GM19043 (cell line): Measurements from ENCODE around the gene CELF1.

ENCODE experiments used
- ATAC-seq: cut with Tn5 transposase; IDR thresholded peaks from one replicate; pipeline ENCODE4 v1.9.1; 2021; ENCODE audit warnings: low read depth; ENCODE audit not compliant: unreplicated experiment

The CELF1 gene

DNA sequence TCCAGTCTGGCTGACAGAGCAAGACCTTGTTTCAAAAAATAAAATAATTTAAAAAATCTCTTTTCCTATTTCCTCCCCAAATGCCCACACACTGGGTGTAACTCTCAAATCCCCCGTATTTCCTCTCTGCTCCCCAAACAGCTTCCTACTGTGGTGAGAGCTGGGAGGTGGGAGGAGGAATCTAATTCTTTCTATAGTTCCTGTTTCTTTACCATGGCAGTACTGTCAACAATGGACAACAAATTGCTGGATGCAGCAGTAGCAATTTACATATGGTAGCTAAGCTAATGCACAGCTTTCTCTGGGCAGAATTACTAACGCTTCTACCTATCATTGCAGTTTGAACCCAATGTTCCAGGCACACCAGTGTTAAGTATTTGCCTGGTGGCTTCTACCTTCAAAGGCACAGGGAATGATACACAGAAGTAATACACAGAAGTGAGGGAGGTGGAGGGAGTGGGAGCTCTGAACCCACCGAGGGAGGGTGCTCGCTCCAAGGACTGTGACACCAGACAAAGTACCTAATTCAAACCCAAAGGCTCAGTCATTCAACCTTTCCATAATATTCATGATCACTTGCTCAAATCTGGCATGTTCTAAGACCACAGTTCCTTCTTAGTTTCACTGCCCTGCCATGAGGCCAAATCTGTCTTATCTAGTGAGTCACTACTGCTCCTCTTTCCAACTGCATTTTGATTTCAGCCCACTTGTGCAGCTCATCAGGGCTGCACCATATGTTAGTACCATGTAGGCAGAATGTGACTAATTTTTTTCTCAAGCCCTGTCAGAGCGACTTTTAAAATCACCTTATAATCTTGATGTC lies 37.9 kb downstream of the CELF1 start:
- no peak for ATAC-seq

DNA sequence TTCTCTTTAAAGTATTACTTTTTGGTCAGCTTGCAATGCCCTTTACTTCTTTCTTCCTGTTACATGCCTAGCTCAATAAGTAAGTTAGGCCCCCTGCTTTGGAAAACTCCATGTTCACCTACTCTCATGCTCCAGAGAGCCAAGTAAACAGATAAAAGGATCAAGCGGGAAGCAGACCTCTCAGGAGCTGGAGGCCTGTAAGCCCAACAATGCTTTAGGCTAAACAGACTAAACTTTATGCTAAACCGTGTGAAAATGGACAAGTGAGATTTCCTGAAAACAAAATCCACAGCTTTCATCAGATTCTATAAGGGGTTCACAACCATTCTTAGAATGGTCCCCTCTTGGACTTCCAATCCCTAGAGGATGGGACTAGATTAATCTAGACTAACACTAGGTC lies 40.2 kb downstream of the CELF1 start:
- no peak for ATAC-seq

DNA sequence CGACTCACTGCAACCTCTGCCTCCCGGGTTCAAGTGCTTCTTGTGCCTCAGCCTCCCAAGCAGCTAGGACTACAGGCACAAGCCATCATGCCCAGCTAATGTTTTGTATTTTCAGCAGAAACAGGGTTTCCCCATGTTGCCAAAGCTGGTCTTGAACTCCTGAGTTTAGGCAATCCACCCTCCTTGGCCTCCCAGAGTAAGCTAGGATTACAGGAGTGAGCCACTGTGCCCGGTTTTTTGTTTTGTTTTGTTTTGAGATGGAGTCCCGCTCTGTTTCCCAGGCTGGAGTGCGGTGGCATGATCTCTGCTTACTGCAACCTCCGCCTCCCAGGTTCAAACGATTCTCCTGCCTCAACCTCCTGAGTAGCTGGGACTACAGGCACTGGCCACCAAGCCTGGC lies 41.0 kb downstream of the CELF1 start:
- no peak for ATAC-seq

DNA sequence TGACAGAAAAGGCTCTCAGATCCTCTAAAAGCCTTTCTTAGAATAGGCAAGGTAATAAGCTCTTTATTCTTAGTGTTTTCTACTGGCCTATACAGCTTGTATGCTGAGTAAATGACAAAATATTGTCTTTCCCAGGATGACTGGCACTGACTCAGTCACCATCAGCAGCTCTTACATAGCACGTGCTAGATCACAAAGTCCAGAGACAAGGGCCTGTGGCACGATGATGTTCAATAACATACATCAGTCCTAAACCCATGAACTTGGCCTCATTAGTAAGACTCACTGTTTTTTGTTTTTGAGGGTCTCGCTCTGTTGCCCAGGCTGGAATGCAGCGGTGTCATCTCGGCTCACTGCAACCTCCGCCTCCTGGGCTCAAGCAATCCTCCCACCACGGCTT lies 42.7 kb downstream of the CELF1 start:
- ATAC-seq: no peak

DNA sequence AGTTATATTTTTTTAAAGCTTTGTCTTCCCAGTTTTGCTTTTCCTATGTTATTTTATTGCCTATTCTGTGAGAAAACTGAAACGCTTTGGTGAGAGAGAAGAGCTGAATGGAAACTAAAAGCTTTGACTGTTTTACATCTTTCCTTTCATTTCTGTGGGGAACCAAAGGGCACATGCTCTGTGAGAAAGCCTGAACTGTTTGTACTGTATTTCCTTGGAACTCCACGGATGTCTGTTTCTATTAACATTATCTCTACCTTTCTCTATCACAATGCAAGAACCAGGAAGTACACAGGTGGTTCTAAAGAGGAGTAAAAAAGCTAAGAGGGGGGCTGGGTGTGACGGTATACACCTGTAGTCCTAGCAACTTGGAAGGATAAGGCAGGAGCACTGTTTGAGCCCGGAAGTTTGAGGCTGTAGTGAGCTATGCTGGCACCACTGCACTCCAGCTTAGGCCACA lies 43.8 kb downstream of the CELF1 start:
- no peak for ATAC-seq

DNA sequence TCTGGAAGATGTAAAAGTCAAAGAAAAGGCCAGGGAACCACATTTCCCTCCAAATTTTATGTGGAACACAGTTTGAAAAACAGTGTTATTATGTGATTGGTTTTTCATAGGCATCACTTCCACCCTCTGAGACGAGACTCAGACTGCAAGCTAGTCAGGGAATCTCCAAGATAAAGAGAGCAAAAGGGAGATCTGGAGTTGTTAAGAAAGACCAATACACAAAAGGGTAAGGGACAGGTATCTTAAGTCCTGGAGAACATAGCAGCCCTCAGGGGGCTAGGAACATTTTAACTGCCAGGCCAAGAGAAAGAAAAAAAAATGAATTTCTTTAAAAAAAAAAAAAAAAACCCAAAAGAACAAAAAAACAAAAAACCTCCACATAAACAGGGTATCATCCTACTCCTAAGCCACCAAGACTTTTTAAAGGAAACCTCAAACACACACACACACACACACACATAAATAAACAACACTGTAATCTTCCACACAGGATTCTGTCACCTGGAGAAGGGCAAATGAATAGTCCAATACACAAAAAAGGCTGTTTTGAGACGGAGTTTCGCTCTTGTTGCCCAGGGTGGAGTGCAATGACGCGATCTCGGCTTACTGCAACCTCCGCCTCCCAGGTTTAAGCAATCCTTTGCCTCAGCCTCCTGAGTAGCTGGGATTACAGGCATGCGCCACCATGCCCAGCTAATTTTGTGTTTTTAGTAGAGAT lies 44.5 kb downstream of the CELF1 start:
- ATAC-seq: no peak

DNA sequence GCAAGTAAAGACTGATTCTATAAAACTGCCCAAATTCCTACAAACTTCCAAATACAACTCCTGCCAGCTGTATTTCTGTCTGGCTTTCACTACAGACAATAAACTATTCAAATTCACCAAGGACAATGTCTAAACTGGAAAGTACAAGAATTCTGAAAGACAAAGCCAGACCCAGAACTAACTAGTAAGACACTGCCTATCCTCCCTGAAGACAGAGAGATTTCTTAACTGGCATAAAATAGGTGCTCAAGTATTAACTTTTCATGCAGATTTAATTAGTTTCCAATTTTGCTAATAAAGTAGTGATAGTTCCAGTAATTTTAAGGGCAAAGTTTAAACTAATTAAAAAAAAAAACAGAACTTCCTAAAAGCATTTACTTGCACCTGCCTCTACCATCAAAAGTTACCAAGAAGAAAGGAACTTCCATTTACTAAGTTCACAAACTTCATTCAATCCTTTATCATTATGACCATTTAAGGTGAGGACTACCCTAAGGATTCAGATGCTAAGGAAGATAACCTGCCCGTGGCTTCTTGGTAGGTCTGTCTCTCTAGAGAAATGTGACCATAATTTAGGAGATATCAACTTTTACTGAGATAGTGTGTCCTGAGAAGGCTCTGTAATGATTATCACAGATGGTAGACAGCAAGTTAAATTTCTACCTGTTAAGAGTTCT lies 45.2 kb downstream of the CELF1 start:
- no peak for ATAC-seq

DNA sequence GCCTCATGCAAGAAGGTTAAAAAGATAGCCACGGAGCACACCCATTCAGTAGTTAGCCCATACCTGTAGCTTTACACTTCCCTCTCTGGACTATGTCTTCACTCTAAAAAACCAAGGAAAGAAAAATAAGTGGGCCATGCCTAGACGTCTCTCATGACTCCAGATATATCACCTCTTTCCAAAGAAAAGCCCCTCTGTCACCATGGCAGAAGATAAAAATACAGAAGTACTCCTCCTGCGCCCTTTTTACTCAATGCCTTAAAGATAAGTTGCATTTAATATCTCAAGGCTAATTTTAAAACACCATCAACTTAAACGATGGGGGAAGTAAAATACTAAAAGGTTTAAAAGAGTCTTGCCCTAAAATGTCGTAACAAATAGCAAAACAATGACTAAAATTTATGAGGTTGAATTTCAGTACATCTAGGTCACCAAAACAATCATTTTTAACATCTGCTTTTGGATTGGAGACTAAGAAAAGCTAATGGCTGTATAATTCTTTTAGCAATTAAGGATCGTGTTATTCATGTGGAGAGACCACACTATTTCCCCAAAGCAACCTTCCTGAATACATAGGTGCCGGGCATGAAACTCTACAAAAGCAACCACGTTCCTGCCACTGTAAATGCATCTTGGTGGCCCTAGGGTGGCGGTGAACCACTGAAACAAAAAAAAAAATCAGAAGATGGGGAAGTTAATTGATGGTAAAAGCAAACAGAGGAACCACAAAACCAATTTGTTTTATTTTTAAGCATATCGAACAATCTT lies 46.0 kb downstream of the CELF1 start:
- ATAC-seq: no peak

DNA sequence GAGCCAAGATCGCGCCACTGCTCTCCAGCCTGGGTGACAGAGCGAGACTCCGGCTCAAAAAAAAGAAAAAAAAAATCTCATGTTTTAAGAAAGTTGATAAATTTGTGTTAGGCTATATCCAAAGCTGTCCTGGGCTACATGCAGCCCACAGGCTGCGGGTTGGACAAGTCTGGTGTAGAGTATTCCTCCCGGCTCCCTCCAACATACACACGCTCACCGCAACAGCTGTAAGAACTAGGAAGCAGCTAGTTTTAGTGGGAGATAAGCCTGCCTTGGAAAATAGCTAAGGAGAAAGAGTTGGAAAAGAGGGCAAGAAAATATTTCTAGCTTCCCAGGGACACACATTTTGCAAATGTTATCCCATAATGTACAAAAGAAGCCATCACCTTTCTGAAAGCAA lies 46.6 kb downstream of the CELF1 start:
- no peak for ATAC-seq

DNA sequence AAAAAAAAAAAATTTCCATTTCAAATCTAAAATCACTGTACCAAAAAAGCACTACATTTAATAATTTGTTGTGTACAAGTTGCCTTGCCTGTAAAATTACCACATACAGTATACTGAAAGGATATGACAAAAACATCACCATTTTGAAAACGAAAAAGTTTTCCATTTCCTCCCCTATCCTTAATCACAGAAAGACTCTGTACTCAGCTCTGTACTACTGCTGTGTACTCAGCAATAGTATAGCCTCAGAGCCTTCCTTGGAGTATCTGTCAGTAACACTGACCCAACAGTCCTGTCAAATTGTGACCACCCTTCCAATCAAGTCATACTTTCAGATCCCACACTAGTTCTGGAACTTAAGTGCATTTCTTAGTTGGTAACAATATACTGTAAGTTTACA lies 48.0 kb downstream of the CELF1 start:
- ATAC-seq: no peak

DNA sequence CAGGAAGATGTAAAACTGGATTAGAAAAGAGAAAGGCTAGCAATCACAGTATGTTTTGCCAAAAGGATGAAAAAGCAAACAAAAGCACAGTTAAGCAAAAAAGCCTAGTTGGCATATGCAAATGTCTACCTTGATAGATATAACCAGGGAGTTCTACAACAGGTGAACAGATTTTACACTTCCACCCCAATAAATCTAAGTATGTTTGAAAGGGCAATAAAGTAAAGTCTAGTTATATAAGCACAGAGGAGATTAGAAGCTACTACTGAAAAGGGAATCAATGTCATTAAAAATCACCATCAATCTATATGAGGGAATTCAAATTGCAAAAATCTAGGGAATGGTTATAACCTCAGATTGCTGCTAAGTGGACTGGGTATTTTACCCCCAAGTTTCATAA lies 49.7 kb downstream of the CELF1 start:
- no peak for ATAC-seq

DNA sequence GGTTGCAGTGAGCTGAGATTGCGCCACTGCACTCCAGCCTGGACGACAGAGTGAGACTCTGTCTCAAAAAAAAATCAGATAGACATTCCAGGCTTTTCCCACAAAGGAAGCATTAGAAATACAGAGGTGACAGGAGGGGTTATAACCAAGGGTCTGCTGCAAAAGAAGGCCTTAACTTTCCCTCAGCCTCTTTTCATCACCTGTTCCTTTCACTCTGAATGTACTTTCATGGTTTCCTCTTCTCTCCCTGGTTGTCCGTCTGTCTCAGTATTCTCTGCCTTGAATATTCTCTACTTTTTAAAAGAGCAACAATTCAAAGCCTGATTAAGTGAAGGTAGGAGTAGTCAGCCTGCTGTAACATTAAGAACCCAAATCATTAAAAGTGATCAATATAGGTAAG lies 50.2 kb downstream of the CELF1 start:
- ATAC-seq: no peak

DNA sequence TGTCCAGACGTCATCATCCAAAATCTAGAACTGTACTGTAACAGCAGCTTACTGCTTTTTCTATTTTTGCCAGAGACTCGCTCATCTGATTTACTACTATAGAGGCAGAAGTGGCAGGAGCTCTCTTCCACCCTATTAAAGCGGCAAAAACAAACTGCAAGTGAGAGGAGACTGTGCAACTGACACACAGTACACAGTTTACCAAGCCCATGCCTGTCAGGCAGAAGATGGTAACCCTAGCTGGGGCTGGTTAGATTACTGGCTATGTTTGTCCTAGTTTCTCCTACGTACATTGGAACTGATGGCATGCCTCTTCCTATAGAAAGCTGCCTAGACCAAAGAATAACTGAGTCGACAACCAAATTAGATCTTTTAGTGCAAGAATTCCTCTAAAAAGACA lies 51.8 kb downstream of the CELF1 start:
- ATAC-seq: no peak

DNA sequence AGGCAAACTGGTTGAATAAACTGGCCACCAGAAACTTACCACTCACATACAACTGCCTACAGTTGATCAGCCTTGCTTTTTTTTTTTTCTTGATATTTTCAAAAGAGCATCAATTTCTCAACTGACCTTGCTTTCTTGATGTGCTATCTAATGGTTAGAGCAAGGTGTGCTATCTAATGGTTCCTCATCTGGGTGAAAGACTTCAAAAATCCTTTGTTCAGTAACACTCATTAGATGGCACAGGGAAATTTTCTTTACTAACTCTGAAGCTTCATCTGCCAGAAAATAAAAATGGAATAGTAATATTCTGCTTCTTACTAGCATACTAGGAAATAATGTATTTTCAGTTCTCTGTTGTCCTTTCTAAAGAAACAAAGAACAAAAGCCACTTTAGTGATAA lies 52.8 kb downstream of the CELF1 start:
- no peak for ATAC-seq

DNA sequence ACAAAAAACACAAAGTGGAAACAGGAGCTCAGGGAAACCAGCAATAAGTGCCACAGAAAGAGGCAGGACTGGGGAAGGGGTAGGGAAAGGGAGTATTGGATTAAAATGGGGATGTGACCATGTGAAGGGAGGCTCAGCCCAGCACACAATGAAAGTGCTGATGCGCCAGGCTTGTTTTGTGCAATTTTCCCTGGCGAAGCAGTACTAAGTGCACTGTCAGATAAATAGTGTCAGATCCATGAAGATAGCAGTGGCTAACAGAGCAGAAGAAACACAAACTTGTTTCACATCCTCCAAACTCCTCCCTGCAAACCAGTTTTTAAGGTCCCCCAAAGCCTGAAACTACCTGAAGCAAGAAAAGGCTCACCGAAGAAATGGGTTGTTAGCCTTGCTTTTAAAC lies 53.3 kb downstream of the CELF1 start:
- no peak for ATAC-seq

DNA sequence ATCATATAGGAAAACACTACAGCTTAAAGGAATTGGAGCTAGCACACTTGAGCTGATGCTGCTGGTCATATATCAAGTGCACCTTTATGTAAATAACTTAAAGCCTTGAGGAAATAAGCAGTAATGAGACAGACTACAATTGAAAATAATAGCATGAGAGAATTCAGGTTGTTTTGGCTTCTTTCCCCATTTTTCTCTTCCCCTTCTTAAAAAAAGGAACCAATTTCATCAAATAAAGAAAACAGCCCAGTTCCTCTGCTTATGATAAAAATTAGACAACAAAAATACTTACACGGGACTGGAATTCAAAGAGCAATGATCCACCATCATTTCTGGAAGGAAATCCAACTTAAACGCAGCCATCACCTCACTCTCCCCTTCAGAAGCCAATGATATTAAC lies 53.8 kb downstream of the CELF1 start:
- no peak for ATAC-seq

DNA sequence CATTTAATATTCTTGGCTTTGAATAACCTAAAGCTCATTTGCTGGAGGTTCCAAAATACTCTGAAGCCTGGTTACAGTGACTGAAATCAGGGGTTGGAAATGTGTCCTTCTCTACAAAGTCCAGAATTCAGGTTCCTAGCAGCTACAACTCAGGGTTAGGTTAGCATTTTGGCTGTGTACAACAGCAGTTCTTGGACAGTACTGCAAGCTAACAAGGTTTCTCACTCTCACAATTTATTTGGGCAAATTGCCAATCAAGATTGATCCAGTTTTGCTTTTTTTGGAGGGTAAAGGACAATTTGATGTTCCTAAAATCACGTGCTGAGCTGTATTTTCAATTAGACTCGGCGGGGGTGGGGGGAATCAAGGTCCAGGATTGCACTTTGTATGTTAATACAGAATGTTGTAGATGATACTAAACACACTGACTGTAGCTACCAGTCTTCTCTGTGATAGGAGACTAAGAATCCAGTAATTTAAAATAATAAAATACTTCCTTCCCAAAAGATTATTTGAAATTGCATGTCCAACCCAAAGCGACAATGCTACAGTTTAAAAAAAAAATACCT lies 54.3 kb downstream of the CELF1 start:
- no peak for ATAC-seq

DNA sequence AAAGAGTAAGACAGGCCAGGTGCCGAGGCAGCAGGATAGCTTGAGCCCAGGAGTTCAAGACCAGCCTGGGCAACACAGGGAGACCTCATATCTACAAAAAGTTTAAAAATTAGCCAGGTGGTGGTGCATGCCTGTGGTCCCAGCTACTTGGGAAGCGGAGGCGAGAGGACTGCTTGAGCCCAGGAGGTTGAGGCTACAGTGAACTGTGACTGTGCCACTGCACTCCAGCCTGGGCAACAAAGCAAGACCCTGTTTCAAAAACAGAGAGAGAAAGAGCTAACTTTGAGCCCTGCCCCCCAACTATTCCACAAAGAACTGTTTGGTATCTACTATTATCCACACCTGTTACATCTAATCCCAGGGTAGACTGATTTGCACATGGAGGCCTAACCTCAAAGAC lies 54.8 kb downstream of the CELF1 start:
- ATAC-seq: no peak

DNA sequence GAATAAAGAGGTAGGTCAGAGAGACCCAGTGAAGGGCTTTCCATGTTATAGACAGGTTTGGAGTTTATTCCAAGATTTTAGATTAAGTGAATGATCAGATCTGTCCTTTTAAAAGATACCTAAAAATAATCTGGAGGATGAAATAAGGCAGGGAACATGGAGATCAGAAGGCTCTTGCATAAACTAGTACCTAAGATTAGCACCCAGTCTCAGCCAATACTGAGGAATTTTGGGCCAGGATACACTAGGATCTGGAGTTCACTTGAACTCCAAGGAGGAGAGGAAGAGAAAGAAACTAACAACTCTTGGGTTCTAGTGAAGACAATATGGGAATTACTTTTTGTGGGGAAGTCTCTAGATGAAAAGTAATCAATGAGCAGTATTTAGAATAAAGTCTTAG lies 56.1 kb downstream of the CELF1 start:
- no peak for ATAC-seq

DNA sequence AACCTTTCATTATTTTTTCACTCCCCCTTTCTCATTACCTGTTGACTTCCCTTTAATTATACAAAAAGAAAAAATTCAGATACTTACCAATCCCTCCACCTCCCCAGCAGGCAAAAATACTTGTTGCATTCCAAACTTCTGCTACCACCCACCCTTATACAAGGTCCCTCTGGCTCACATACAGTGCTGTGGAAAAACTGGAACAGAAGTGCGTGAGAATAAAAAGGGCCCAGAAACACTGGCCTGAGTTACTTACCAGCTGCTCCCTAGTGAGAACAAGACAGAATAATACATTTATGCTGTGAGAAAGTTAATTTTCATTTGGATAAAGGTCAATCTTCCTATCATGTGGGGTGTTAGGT lies 57.1 kb downstream of the CELF1 start:
- ATAC-seq: no peak
